Fibroblast of the aortic adventitia (primary cell): ENCODE data around the gene TAT. TPM values are rescaled to one million over a fixed set of nuclear protein-coding genes. Genes with fewer than 3 reads are reported as not detected.
A peak's percentile ranks its signal among the peaks of the same experiment; 100 is the strongest.
"Not testable (repeated sequence)": the region's sequence is repeated elsewhere in the genome, so short reads cannot be mapped to it uniquely, and the experiment has no call there.

Source experiments
- DNase-seq: peaks from one replicate; pipeline ENCODE4 v3.0.0-alpha.2; 2010; ENCODE audit warnings: low read depth
- H3K4me3 ChIP-seq: 2 replicates; pipeline ENCODE4 v1.5.1; 2011; ENCODE audit warnings: low read depth, mild to moderate bottlenecking, control low read depth, low read length, moderate library complexity
- total RNA-seq: library from RNA; depleted of rRNA; stranded (reverse); fragments of >200 nt; gene quantifications from 2 replicates; pipeline ENCODE4 v1.2.3, GENCODE V29; 2012; ENCODE audit warnings: low replicate concordance
- TF ChIP-seq, protein P1 (sequence below): IDR thresholded peaks from 2 replicates; pipeline ENCODE4 v1.5.1; 2011; ENCODE audit warnings: mild to moderate bottlenecking, low read length, control low read depth, inconsistent platforms; ENCODE audit not compliant: insufficient read depth

Gene TAT
- total RNA-seq, 1 donor, result not detected

DNA sequence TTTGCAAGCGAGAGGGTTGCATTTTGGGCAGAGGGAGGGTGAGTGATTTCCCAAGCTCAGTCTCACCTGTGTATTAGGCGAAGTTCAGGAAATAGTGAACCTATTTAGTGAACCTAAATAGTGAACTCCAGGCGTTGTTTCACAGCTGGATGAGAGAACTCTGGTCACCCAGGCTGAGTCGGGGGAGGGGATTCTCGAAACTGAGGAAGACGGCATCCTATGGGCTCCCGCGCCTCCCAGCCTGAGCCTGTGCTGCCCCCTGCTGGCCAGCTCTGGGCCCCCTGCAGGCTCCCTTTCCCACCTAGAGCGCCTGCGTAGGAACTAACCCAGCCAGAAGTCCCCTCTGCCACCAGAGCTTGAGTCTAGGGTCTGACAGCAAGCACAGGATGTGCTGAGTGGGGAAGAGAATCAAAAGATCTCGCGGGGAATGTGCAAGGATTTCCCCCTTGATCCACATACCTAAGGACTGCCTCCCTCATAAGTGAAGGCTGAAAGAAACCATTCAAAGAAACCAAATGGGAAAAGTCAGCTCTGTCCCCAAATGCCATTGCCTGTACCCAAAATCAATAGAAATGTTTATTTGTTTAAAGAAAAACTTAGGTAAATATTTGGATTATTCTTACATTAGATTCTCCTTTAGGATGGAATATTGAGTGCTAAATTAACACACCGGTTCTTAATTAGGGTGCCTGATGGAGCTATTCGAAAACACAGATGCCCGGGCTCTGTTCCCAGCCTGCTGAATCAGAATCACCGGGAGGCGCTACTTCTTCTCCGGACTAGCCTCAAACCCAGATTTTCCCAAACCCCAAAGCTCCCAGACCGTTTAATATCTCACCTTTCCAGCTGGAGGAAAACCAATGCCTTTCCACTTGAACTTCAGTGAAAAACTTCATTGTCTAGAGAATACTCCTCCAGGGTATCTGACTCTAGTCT, 34.3 kb upstream of the TAT start:
- DNase-seq, result peak; percentile 46
- TF ChIP-seq, protein P1, sequence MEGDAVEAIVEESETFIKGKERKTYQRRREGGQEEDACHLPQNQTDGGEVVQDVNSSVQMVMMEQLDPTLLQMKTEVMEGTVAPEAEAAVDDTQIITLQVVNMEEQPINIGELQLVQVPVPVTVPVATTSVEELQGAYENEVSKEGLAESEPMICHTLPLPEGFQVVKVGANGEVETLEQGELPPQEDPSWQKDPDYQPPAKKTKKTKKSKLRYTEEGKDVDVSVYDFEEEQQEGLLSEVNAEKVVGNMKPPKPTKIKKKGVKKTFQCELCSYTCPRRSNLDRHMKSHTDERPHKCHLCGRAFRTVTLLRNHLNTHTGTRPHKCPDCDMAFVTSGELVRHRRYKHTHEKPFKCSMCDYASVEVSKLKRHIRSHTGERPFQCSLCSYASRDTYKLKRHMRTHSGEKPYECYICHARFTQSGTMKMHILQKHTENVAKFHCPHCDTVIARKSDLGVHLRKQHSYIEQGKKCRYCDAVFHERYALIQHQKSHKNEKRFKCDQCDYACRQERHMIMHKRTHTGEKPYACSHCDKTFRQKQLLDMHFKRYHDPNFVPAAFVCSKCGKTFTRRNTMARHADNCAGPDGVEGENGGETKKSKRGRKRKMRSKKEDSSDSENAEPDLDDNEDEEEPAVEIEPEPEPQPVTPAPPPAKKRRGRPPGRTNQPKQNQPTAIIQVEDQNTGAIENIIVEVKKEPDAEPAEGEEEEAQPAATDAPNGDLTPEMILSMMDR, result peak; percentile 96
- H3K4me3 ChIP-seq, result no peak overlapping the region

DNA sequence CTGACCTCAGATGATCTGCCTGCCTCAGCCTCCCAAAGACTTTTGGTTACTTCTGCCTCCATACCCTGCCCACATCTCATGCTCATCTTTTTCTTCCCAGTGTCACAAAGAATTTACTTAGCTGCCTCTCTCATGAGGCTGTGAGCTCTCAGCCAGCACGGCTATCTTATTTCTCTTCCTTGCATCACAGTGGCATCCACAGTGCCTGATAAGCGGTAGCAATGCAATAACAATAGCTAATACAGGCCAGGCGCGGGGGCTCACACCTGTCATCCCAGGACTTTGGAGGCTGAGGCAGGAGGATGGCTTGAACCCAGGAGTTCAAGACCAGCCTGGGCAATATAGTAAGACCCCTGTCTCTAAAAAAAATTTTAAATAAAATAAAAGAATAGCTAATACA, 33.6 kb upstream of the TAT start:
- TF ChIP-seq, protein P1, result no peak
- DNase-seq, result peak; percentile 9
- no peak overlapping the region for H3K4me3 ChIP-seq

DNA sequence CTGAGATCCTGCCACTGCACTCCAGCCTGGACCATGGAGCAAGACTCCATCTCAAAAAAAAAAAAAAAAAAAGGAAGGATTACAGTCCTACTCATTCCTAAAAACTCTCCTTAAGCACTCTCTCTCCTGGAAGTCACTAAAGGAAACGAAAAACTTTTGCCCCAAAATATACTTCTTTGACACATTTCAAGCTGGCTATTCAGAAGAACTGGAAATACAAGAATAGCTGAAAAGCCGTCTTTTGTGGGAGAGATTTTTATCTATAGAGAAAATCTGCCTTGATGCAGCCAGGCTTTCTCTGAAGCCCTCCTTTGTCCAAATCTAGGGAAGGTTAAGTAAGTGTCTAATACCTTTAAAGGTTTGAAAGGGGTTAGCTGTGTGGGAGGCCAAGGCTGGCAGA, 32.2 kb upstream of the TAT start:
- TF ChIP-seq, protein P1, result no peak
- no peak for DNase-seq
- no peak overlapping the region for H3K4me3 ChIP-seq

DNA sequence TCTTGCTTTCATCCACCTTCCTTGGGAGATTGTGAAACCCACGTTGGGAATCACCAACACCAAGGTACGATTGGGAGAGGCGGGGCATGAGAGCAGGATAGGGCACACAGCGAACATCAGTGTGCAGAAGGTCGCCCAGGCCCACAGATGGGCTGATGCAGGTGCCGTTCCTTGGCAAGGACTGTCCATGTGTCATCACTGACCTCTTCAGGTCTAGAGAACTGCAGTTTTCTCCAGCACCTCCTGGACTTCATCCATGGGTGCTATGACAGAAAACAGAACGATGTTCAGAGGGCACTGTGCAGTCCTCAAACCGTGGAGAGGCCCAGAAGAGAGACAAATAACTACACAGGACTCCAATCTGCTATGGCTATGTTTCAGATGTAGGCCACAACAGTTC, 23.9 kb upstream of the TAT start:
- TF ChIP-seq, protein P1, result no peak
- H3K4me3 ChIP-seq, result no peak overlapping the region
- DNase-seq, result no peak

DNA sequence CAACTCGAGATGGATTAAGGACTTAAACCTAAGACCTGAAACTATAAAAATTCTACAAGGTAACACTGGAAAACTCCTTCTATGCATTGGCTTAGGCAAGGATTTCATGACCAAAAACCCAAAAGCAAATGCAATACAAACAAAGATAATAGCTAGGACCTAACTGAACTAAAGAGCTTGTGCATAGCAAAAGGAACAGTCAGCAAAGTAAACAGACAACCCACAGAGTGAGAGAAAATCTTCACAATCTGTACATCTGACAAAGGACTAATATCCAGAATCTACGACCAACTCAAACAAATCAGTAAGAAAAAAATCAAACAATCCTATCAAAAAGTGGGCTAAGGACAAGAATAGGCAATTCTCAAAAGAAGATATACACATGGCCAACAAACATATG, 21.5 kb upstream of the TAT start:
- not testable (repeated sequence) for DNase-seq, H3K4me3 ChIP-seq

DNA sequence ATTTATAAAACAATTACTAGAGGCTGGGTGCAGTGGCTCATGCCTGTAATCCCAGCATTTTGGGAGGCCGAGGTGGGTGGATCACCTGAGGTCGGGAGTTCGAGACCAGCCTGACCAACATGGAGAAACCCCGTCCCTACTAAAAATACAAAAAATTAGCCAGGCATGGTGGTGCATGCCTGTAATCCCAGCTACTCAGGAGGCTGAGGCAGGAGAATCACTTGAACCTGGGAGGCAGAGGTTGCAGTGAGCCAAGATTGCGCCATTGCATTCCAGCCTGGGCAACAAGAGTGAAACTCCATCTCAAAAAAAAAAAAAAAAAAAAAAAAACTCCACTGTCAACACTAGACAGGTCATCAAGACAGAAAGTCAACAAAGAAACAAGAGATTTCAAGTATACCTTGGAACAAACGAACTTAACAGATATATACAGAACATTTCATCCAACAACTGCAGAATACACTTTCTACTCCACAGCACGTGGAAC, 18.5 kb upstream of the TAT start:
- DNase-seq, H3K4me3 ChIP-seq: not testable (repeated sequence)

DNA sequence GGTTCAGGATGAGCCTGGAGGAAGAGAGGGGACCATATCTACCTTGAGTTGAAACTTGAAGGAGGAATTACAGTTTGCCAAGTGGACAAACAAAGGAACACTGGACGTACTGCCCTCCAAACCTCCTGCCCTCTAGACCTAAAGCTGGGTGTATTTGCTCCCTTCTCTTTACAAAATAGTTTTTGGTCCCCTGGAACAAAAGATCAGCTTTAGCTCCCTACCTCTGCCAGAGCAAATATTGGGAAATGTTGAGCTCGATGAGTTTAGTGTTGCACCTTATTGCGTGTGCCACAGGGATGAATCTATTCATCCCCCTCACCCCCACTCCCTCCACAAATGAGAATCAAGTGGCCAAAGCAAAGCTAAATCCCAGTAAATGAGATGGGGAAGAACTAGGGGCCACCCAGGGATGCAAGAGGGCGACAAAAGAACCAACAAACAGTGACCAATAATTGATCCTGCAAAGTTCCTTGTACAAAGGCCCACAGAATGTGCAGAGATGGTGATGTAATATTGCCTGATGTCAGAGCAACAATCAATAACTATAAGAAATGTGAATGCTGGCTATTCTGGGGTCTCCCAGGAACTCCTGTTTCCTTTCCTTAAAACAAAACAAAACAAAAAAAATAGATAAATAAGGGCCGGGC, 17.2 kb upstream of the TAT start:
- DNase-seq, result no peak
- H3K4me3 ChIP-seq, result no peak overlapping the region
- TF ChIP-seq, protein P1, result no peak
